HepG2 (cell line): ENCODE data around the gene TRPC4. TPM values are rescaled to one million over a fixed set of nuclear protein-coding genes. Genes with fewer than 3 reads are reported as not detected.

Experiments
- ATAC-seq: fragments of 200-7000 bp; cut with Tn5 transposase; 3 replicates; pipeline ENCODE4 v1.9.1; 2020; ENCODE audit warnings: mild to moderate bottlenecking, moderate library complexity
- BruUV-seq: library from RNA; stranded (reverse); fragments of 400-500 nt; replicated peaks from 2 replicates; lab custom pipeline; 2021; lab: Mats Ljungman, UMichigan
- CTCF ChIA-PET: fragments of 300-600 bp; formaldehyde crosslinking; extraction: SDS; loops from one replicate; lab custom pipeline; 2021; ENCODE audit warnings: low total read pairs, inconsistent platforms, low intra/inter-chr PET ratio; lab: Yijun Ruan, JAX
- POLR2A ChIA-PET: fragments of 350-600 bp; sonication (Branson Sonifier 250); formaldehyde crosslinking; loops from one replicate; lab custom pipeline; 2020; ENCODE audit warnings: antibody characterized with exemption, inconsistent platforms; lab: Yijun Ruan, JAX
- DNase-seq: peaks from one replicate; pipeline ENCODE4 v3.0.0-alpha.2; 2015; ENCODE audit warnings: low spot score
- FAIRE-seq: peaks from 3 replicates; lab custom pipeline; 2011; peaks lifted over from hg19 to GRCh38; lab: Jason Lieb, UNC
- H2AFZ ChIP-seq: one replicate; pipeline ENCODE4 v1.6.1; 2011; ENCODE audit warnings: low read length, inconsistent platforms
- H3K27ac ChIP-seq: fragments of 300-600 bp; 3 replicates; pipeline ENCODE4 v1.8.0; 2011; ENCODE audit warnings: mixed run types, mild to moderate bottlenecking, mixed read lengths, low read length, inconsistent platforms; ENCODE audit not compliant: insufficient read depth; ENCODE audit errors: extremely low read length
- H3K27me3 ChIP-seq, 2 experiments: fragments of 200-600 bp in 1 of 2; 2 replicates in 1 of 2; 3 replicates in 1 of 2; pipeline versions ENCODE4 v1.6.0 to v1.8.0; 2011; ENCODE audit warnings: low read length in 2 of 2, mild to moderate bottlenecking in 2 of 2, moderate library complexity in 2 of 2, inconsistent platforms in 1 of 2; ENCODE audit not compliant: insufficient read depth in 2 of 2, control insufficient read depth in 1 of 2
- H3K36me3 ChIP-seq, 2 experiments: fragments of 200-600 bp in 1 of 2; replicated peaks in 1 of 2; 2 replicates in 1 of 2; 3 replicates in 1 of 2; pipeline versions ENCODE4 v1.5.1 to v1.8.0; 2011; ENCODE audit warnings: low read length in 2 of 2, inconsistent platforms in 1 of 2; ENCODE audit not compliant: insufficient read depth in 2 of 2, control insufficient read depth in 1 of 2
- H3K4me1 ChIP-seq: 2 replicates; pipeline ENCODE4 v1.5.1; 2012; ENCODE audit warnings: low read length, inconsistent platforms; ENCODE audit not compliant: insufficient read depth
- H3K4me2 ChIP-seq: 2 replicates; pipeline ENCODE4 v1.6.0; 2011; ENCODE audit warnings: low read depth, low read length, inconsistent platforms
- H3K4me3 ChIP-seq, 3 experiments: fragments of 200-600 bp in 1 of 3; sonication (generic), shearing (Covaris generic) in 1 of 3; replicated peaks in 1 of 3; 2 replicates each; pipeline ENCODE4 v1.5.1; 2011 to 2016; ENCODE audit warnings: low read length in 3 of 3, inconsistent platforms in 2 of 3, low read depth in 2 of 3, mild to moderate bottlenecking in 2 of 3, control low read depth in 1 of 3, mixed read lengths in 1 of 3; ENCODE audit not compliant: insufficient read depth in 1 of 3
- H3K79me2 ChIP-seq: one replicate; pipeline ENCODE4 v1.6.1; 2011; ENCODE audit warnings: low read length, inconsistent platforms; ENCODE audit not compliant: insufficient read depth
- H3K9ac ChIP-seq: 2 replicates; pipeline ENCODE4 v1.6.0; 2011; ENCODE audit warnings: mild to moderate bottlenecking, low read depth, low read length, inconsistent platforms; ENCODE audit not compliant: insufficient read depth
- H3K9me3 ChIP-seq: 2 replicates; pipeline ENCODE4 v1.5.1; 2012; ENCODE audit warnings: mild to moderate bottlenecking, low read length
- H4K20me1 ChIP-seq: 2 replicates; pipeline ENCODE4 v1.6.0; 2011; ENCODE audit warnings: inconsistent platforms, mild to moderate bottlenecking, low read length, moderate library complexity; ENCODE audit not compliant: insufficient read depth
- CCDC6 ChIP-seq: sonication (generic); formaldehyde crosslinking; IDR thresholded peaks from 2 replicates; pipeline ENCODE4 v1.8.1; 2022; ENCODE audit warnings: mild to moderate bottlenecking, missing genetic modification reagents, moderate library complexity
- FOXO1 ChIP-seq: sonication (generic); formaldehyde crosslinking; IDR thresholded peaks from 2 replicates; pipeline ENCODE4 v1.4.0; 2020; ENCODE audit warnings: missing genetic modification reagents
- HNRNPH1 ChIP-seq: fragments of 200-400 bp; formaldehyde crosslinking; optimal IDR thresholded peaks from 2 replicates; pipeline ENCODE3; 2017; ENCODE audit warnings: mild to moderate bottlenecking, low read depth, low read length
- KLF6 ChIP-seq: IDR thresholded peaks from 2 replicates; pipeline ENCODE4 v1.8.0; 2016; ENCODE audit warnings: missing biosample characterization, missing genetic modification reagents
- PHF8 ChIP-seq: sonication (generic); formaldehyde crosslinking; IDR thresholded peaks from 2 replicates; pipeline ENCODE4 v1.5.0; 2020; ENCODE audit warnings: missing genetic modification reagents
- RBFOX2 ChIP-seq: fragments of 200-400 bp; formaldehyde crosslinking; IDR thresholded peaks from 2 replicates; pipeline ENCODE4 v1.6.1; 2017; ENCODE audit warnings: low read depth, mild to moderate bottlenecking, low read length
- SKI ChIP-seq: fragments of 450-650 bp; IDR thresholded peaks from one replicate; pipeline ENCODE4 v1.6.1; 2018; ENCODE audit warnings: mild to moderate bottlenecking; ENCODE audit not compliant: partially characterized antibody
- SOX6 ChIP-seq, 2 experiments: fragments of 450-650 bp in 1 of 2; sonication (generic) in 1 of 2; formaldehyde crosslinking in 1 of 2; IDR thresholded peaks; 2 replicates each; pipeline versions ENCODE4 v1.4.0 to v1.6.1; 2017 to 2020; ENCODE audit warnings: antibody characterized with exemption in 1 of 2, mild to moderate bottlenecking in 1 of 2, missing genetic modification reagents in 1 of 2
- SRSF9 ChIP-seq: fragments of 200-400 bp; formaldehyde crosslinking; IDR thresholded peaks from 2 replicates; pipeline ENCODE4 v1.6.1; 2018; ENCODE audit warnings: borderline replicate concordance, mild to moderate bottlenecking, low read depth, low read length; ENCODE audit not compliant: insufficient read depth, poor library complexity, severe bottlenecking
- SYNCRIP ChIP-seq: fragments of 200-400 bp; formaldehyde crosslinking; IDR thresholded peaks from 2 replicates; pipeline ENCODE4 v1.6.1; 2018; ENCODE audit warnings: mild to moderate bottlenecking, low read depth, low read length; ENCODE audit not compliant: insufficient read depth
- ZC3H13 ChIP-seq: sonication (generic); formaldehyde crosslinking; IDR thresholded peaks from 2 replicates; pipeline ENCODE4 v1.8.1; 2023; ENCODE audit warnings: mild to moderate bottlenecking, missing genetic modification reagents, moderate library complexity
- ZNF124 ChIP-seq: sonication (generic); formaldehyde crosslinking; IDR thresholded peaks from 2 replicates; pipeline ENCODE4 v1.4.0; 2020; ENCODE audit warnings: missing genetic modification reagents
- ZNF616 ChIP-seq: sonication (generic); formaldehyde crosslinking; IDR thresholded peaks from 2 replicates; pipeline ENCODE4 v1.5.0; 2020; ENCODE audit warnings: low read depth, mild to moderate bottlenecking, missing genetic modification reagents
- ZNF747 ChIP-seq: sonication (generic); formaldehyde crosslinking; IDR thresholded peaks from 2 replicates; pipeline ENCODE4 v1.8.1; 2023; ENCODE audit warnings: missing genetic modification reagents, mild to moderate bottlenecking, borderline replicate concordance
- WGBS: methylation state at CpG from one replicate; pipeline ENCODE4 v1.1.6; 2017; ENCODE audit warnings: low lambda C conversion rate; 5-methylcytosine and 5-hydroxymethylcytosine counted together
- in situ Hi-C: cut with HindIII; loops from 2 replicates; pipeline ENCODE4 v1.10.0; 2017; ENCODE audit warnings: low pct_unique_long_range_greater_than_20kb; ENCODE audit not compliant: extremely low pct_ligation_motif_present
- intact Hi-C: fragments of 100-400 bp; cut with micrococcal nuclease; formaldehyde crosslinking; loops from one replicate; pipeline ENCODE4 v1.10.0; 2022; ENCODE audit not compliant: unreplicated experiment
- polyA plus RNA-seq, 8 experiments: library from polyadenylated mRNA; depleted of rRNA in 3 of 8; stranded (reverse) in 7 of 8; unstranded in 1 of 8; fragments of >200 nt; fragmentation: Illumina TruSeq in 4 of 8; extraction: Trizol in 4 of 8; gene quantifications; 2 replicates each; pipeline versions ENCODE4 v1.2.1 to v1.2.3, GENCODE V29; 2011 to 2016; ENCODE audit warnings: low read depth in 4 of 8, missing spikeins in 1 of 8, mixed read lengths in 1 of 8; ENCODE audit not compliant: insufficient read depth in 1 of 8
- total RNA-seq, 5 experiments: library from RNA; depleted of rRNA; stranded (reverse); fragments of >200 nt; fragmentation: Illumina TruSeq; extraction: Trizol; gene quantifications; 2 replicates each; pipeline ENCODE4 v1.2.3, GENCODE V29; 2016; ENCODE audit warnings: low read depth in 1 of 5
- TF ChIP-seq, protein P1 (sequence below), 2 experiments: fragments of 450-650 bp in 1 of 2; sonication (generic) in 1 of 2; formaldehyde crosslinking; IDR thresholded peaks; 2 replicates each; pipeline versions ENCODE4 v1.5.0 to v1.8.0; 2020 to 2022; ENCODE audit warnings: mild to moderate bottlenecking in 1 of 2, missing genetic modification reagents in 1 of 2
- TF ChIP-seq, protein P2 (sequence below): sonication (generic); formaldehyde crosslinking; IDR thresholded peaks from 2 replicates; pipeline ENCODE4 v1.4.0; 2020; ENCODE audit warnings: missing genetic modification reagents
- TF ChIP-seq, protein P3 (sequence below): sonication (generic); formaldehyde crosslinking; IDR thresholded peaks from 2 replicates; pipeline ENCODE4 v1.4.0; 2020; ENCODE audit warnings: missing genetic modification reagents, low read depth, mild to moderate bottlenecking, borderline replicate concordance

TRPC4 gene
- total and polyA plus RNA-seq, 2 of the 13 experiments (the other 11 are each of a cell fraction or from before 2014, with no cell fraction given) = not detected

DNA sequence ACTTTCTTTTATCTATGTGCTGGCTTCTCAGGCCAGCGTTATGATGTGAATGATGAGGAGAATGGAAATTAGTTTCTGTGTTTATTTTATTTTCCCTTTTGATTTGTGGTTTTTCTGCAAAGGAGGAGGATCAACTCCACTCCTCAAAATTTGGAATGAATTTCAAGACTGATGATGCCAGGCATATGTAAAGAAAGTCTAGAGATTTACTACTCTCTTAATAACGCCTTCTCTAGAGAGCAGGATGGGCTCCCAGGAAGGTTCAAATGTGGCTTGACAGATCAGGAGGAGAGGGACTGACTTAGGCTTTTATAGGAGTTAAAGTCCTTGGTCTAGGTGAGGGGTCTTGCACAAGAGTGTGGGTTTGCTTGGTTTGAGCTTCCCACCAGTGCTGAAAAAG lies 255.9 kb downstream of the TRPC4 start:
- Histone ChIP-seq H3K4me2 (no peak overlapping the region), H3K27ac (no peak overlapping the region), H3K9me3 (no peaks in the 10 kb centered on the region), H3K4me1 (no peaks in the 10 kb centered on the region), H2AFZ (no peak overlapping the region), H3K36me3 (no peaks in the 10 kb centered on the region)
- BruUV-seq = no TSS peak
- intact Hi-C loops = no loop called here
- TF ChIP-seq, protein P1, sequence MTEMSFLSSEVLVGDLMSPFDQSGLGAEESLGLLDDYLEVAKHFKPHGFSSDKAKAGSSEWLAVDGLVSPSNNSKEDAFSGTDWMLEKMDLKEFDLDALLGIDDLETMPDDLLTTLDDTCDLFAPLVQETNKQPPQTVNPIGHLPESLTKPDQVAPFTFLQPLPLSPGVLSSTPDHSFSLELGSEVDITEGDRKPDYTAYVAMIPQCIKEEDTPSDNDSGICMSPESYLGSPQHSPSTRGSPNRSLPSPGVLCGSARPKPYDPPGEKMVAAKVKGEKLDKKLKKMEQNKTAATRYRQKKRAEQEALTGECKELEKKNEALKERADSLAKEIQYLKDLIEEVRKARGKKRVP (CRISPR knock-in tag; IDR thresholded peaks at IDR 0.05) = no peak
- TF ChIP-seq ZNF616 (no peak), SOX6 (IDR thresholded peaks at IDR 0.05) (no peak), SOX6 (CRISPR knock-in tag; IDR thresholded peaks at IDR 0.05) (no peak), PHF8 (CRISPR knock-in tag) (no peak), HNRNPH1 (no peak), ZNF124 (CRISPR knock-in tag) (no peak), RBFOX2 (no peak), SRSF9 (no peak), SYNCRIP (no peak), KLF6 (CRISPR knock-in tag) (no peak), SKI (no peak), ZC3H13 (CRISPR knock-in tag) (no peak), FOXO1 (CRISPR knock-in tag) (no peak), ZNF747 (CRISPR knock-in tag) (no peak), CCDC6 (CRISPR knock-in tag) (no peak)
- TF ChIP-seq, protein P2, sequence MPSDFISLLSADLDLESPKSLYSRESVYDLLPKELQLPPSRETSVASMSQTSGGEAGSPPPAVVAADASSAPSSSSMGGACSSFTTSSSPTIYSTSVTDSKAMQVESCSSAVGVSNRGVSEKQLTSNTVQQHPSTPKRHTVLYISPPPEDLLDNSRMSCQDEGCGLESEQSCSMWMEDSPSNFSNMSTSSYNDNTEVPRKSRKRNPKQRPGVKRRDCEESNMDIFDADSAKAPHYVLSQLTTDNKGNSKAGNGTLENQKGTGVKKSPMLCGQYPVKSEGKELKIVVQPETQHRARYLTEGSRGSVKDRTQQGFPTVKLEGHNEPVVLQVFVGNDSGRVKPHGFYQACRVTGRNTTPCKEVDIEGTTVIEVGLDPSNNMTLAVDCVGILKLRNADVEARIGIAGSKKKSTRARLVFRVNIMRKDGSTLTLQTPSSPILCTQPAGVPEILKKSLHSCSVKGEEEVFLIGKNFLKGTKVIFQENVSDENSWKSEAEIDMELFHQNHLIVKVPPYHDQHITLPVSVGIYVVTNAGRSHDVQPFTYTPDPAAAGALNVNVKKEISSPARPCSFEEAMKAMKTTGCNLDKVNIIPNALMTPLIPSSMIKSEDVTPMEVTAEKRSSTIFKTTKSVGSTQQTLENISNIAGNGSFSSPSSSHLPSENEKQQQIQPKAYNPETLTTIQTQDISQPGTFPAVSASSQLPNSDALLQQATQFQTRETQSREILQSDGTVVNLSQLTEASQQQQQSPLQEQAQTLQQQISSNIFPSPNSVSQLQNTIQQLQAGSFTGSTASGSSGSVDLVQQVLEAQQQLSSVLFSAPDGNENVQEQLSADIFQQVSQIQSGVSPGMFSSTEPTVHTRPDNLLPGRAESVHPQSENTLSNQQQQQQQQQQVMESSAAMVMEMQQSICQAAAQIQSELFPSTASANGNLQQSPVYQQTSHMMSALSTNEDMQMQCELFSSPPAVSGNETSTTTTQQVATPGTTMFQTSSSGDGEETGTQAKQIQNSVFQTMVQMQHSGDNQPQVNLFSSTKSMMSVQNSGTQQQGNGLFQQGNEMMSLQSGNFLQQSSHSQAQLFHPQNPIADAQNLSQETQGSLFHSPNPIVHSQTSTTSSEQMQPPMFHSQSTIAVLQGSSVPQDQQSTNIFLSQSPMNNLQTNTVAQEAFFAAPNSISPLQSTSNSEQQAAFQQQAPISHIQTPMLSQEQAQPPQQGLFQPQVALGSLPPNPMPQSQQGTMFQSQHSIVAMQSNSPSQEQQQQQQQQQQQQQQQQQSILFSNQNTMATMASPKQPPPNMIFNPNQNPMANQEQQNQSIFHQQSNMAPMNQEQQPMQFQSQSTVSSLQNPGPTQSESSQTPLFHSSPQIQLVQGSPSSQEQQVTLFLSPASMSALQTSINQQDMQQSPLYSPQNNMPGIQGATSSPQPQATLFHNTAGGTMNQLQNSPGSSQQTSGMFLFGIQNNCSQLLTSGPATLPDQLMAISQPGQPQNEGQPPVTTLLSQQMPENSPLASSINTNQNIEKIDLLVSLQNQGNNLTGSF (CRISPR knock-in tag) = no peak
- TF ChIP-seq, protein P3, sequence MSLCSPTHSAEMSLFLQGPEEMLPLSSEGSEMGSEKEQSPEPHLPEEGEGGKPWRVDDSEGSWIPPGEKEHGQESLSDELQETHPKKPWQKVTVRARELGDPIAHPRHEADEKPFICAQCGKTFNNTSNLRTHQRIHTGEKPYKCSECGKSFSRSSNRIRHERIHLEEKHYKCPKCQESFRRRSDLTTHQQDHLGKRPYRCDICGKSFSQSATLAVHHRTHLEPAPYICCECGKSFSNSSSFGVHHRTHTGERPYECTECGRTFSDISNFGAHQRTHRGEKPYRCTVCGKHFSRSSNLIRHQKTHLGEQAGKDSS (CRISPR knock-in tag) = no peak
- TF ChIP-seq, all 625 proteins: peak for 0
- no peak overlapping the region for H3K9ac ChIP-seq
- DNase-seq (no peak), FAIRE-seq (no peak), ATAC-seq (no peak)
- CTCF ChIA-PET = no interaction called here
- POLR2A ChIA-PET = no interaction called here
- in situ Hi-C loops = no loop called here
- WGBS = 1% methylated on average over 2 of the region's 2 CpGs
- no peaks in the 10 kb centered on the region for H4K20me1 ChIP-seq
- no peaks in the 10 kb centered on the region for H3K27me3 ChIP-seq
- H3K4me3 ChIP-seq = no peak overlapping the region
- H3K79me2 ChIP-seq = no peaks in the 10 kb centered on the region
